ENCODE results near the gene CD59. TPM values are rescaled to one million over a fixed set of nuclear protein-coding genes. Genes with fewer than 3 reads are reported as not detected.

Gene CD59
- total RNA-seq, 1 donor from 2014 or later = 637 TPM

- H3K4me1 ChIP-seq = peaks cover 7 to 15% of the 10 kb centered on the region in 2 donors
- H3K9me3 ChIP-seq = no peaks in the 10 kb centered on the region
- DNase-seq (ENCODE audit: low spot score in 2 of 2) = no peak
- H3K27ac ChIP-seq = peak overlapping the region; percentile 75 to 84
- H3K27me3 ChIP-seq = no peaks in the 10 kb centered on the region
- H3K36me3 ChIP-seq = peaks cover 13 to 27% of the 10 kb centered on the region in 2 donors
- TF ChIP-seq, protein P1, sequence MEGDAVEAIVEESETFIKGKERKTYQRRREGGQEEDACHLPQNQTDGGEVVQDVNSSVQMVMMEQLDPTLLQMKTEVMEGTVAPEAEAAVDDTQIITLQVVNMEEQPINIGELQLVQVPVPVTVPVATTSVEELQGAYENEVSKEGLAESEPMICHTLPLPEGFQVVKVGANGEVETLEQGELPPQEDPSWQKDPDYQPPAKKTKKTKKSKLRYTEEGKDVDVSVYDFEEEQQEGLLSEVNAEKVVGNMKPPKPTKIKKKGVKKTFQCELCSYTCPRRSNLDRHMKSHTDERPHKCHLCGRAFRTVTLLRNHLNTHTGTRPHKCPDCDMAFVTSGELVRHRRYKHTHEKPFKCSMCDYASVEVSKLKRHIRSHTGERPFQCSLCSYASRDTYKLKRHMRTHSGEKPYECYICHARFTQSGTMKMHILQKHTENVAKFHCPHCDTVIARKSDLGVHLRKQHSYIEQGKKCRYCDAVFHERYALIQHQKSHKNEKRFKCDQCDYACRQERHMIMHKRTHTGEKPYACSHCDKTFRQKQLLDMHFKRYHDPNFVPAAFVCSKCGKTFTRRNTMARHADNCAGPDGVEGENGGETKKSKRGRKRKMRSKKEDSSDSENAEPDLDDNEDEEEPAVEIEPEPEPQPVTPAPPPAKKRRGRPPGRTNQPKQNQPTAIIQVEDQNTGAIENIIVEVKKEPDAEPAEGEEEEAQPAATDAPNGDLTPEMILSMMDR (IDR thresholded peaks at IDR 0.05) = no peak
- H3K4me3 ChIP-seq = no peak overlapping the region
- intact Hi-C loops (cut with DNase I) = no loop called here
Measured at GRCh38 chr11:33724644-33725035, 11.6 kb downstream of the CD59 start.

- no peak for DNase-seq (ENCODE audit: low spot score in 2 of 2)
- no peak overlapping the region for H3K4me3 ChIP-seq
- intact Hi-C loops (cut with DNase I) = no loop called here
- peaks cover 7 to 15% of the 10 kb centered on the region in 2 donors for H3K4me1 ChIP-seq
- no peaks in the 10 kb centered on the region for H3K27me3 ChIP-seq
- TF ChIP-seq, protein P1 (IDR thresholded peaks at IDR 0.05) = no peak
- H3K9me3 ChIP-seq = no peaks in the 10 kb centered on the region
- peaks cover 21 to 39% of the 10 kb centered on the region in 2 donors for H3K36me3 ChIP-seq
- peak overlapping the region; percentile 75 to 84 for H3K27ac ChIP-seq
Measured at GRCh38 chr11:33723238-33723881, 12.9 kb downstream of the CD59 start.

DNA sequence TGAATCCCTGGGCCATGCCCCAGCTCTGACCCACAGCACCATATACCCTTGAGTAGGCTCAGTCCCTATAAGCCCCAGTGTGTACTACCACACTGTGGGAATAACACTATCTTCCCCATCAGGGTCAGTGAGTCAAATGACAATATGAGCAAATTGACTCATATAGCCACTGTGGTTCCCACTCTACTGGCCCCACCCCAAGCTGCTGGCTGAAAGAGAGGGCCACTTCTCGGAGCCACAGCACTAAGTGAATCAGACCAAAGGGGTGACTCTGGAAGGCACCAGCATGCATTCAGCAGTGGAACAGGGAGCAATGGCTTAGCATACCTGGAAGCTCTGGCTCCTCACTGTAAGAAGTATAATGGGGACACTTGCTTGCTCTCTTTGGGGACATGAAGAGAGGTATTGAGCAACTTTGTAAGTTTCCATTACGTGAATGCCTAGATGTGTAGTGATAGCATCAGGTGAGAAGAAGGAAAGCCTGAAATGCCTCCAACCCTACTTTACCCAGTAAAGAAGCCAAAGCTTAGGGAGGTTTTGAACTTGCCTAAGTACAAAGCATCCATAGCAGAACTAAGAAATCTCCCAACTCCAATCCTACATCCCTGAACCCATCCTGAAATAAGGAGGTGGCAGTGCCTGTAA is 13.5 kb downstream of the CD59 start:
- Histone ChIP-seq H3K9me3 (no peaks in the 10 kb centered on the region), H3K27me3 (no peaks in the 10 kb centered on the region), H3K27ac (peak overlapping the region; percentile 75 to 84), H3K4me3 (no peak overlapping the region), H3K36me3 (peaks cover 21 to 46% of the 10 kb centered on the region in 2 donors), H3K4me1 (peaks cover 7 to 15% of the 10 kb centered on the region in 2 donors)
- TF ChIP-seq, protein P1 (IDR thresholded peaks at IDR 0.05) = no peak
- intact Hi-C loops (cut with DNase I) = no loop called here
- no peak for DNase-seq (ENCODE audit: low spot score in 2 of 2)

- H3K36me3 ChIP-seq = peaks cover 24 to 53% of the 10 kb centered on the region in 2 donors
- TF ChIP-seq, protein P1 (IDR thresholded peaks at IDR 0.05) = no peak
- DNase-seq (ENCODE audit: low spot score in 2 of 2) = no peak
- no peaks in the 10 kb centered on the region for H3K9me3 ChIP-seq
- H3K27ac ChIP-seq = peak overlapping the region; percentile 75 to 84
- intact Hi-C loops (cut with DNase I) = no loop called here
- no peaks in the 10 kb centered on the region for H3K27me3 ChIP-seq
- peaks cover 7 to 15% of the 10 kb centered on the region in 2 donors for H3K4me1 ChIP-seq
- H3K4me3 ChIP-seq = no peak overlapping the region
Measured at GRCh38 chr11:33721984-33722383, 14.2 kb downstream of the CD59 start.

GRCh38 chr11:33721426-33721825 is 14.8 kb downstream of the CD59 start:
- H3K27me3 ChIP-seq = no peaks in the 10 kb centered on the region
- H3K9me3 ChIP-seq = no peaks in the 10 kb centered on the region
- H3K36me3 ChIP-seq = peaks cover 30 to 59% of the 10 kb centered on the region in 2 donors
- peaks cover 7 to 15% of the 10 kb centered on the region in 2 donors for H3K4me1 ChIP-seq
- DNase-seq (ENCODE audit: low spot score in 2 of 2) = no peak
- TF ChIP-seq, protein P1 (IDR thresholded peaks at IDR 0.05) = no peak
- intact Hi-C loops (cut with DNase I) = no loop called here
- H3K4me3 ChIP-seq = no peak overlapping the region
- no peak overlapping the region for H3K27ac ChIP-seq

All from ascending aorta (tissue), 2 donors.